GM12878 (cell line): Measurements from ENCODE around the gene SYN1. TPM values are rescaled to one million over a fixed set of nuclear protein-coding genes. Genes with fewer than 3 reads are reported as not detected.

Experiments used
- EP300 ChIP-seq, 2 experiments: fragments of 150-350 bp in 1 of 2; IDR thresholded peaks; 2 replicates each; pipeline ENCODE4 v1.6.1; 2011 to 2012; ENCODE audit warnings: low read depth in 2 of 2, low read length in 2 of 2, borderline replicate concordance in 1 of 2, improper control_type of control experiment in 1 of 2, inconsistent platforms in 1 of 2; ENCODE audit not compliant: control insufficient read depth in 1 of 2
- ESRRA ChIP-seq: IDR thresholded peaks from 2 replicates; pipeline ENCODE4 v1.6.1; 2012; ENCODE audit warnings: mild to moderate bottlenecking, low read length, improper control_type of control experiment
- HSF1 ChIP-seq: fragments of 150-350 bp; IDR thresholded peaks from 2 replicates; pipeline ENCODE4 v1.6.1; 2014; ENCODE audit warnings: mild to moderate bottlenecking, low read depth, low read length
- IKZF2 ChIP-seq, 2 experiments: fragments of 450-650 bp; IDR thresholded peaks; 2 replicates each; pipeline ENCODE4 v1.6.1; 2017; ENCODE audit warnings: mild to moderate bottlenecking in 2 of 2, moderate library complexity in 2 of 2
- LARP7 ChIP-seq: fragments of 450-650 bp; IDR thresholded peaks from 2 replicates; pipeline ENCODE4 v1.6.1; 2017; ENCODE audit warnings: mild to moderate bottlenecking
- MTA3 ChIP-seq: IDR thresholded peaks from 2 replicates; pipeline ENCODE4 v1.6.1; 2012; ENCODE audit warnings: low read length, inconsistent platforms, borderline replicate concordance
- MXI1 ChIP-seq: fragments of 150-350 bp; IDR thresholded peaks from 2 replicates; pipeline ENCODE4 v1.6.1; 2011; ENCODE audit warnings: low read depth, mild to moderate bottlenecking, inconsistent platforms, low read length, improper control_type of control experiment
- NFXL1 ChIP-seq: fragments of 450-650 bp; IDR thresholded peaks from 2 replicates; pipeline ENCODE4 v1.6.1; 2017; ENCODE audit warnings: antibody characterized with exemption, mild to moderate bottlenecking, borderline replicate concordance
- NKRF ChIP-seq: fragments of 450-650 bp; conservative IDR thresholded peaks from 2 replicates; pipeline ENCODE4 v1.6.1; 2017; ENCODE audit warnings: mild to moderate bottlenecking, moderate library complexity
- PML ChIP-seq: IDR thresholded peaks from 2 replicates; pipeline ENCODE4 v1.6.1; 2012; ENCODE audit warnings: low read length, inconsistent platforms
- SREBF2 ChIP-seq: IDR thresholded peaks from 2 replicates; pipeline ENCODE4 v1.6.1; 2012; ENCODE audit warnings: mild to moderate bottlenecking, low read length
- SUZ12 ChIP-seq: fragments of 200-600 bp; sonication (generic); IDR thresholded peaks from one replicate; pipeline ENCODE4 v1.6.1; 2018; ENCODE audit warnings: antibody characterized with exemption, mild to moderate bottlenecking; ENCODE audit not compliant: unreplicated experiment
- TCF7 ChIP-seq: IDR thresholded peaks from 2 replicates; pipeline ENCODE4 v1.6.1; 2014; ENCODE audit warnings: antibody characterized with exemption, borderline replicate concordance
- ZBED1 ChIP-seq: IDR thresholded peaks from 2 replicates; pipeline ENCODE4 v1.6.1; 2016; ENCODE audit warnings: borderline replicate concordance
- ZNF217 ChIP-seq: fragments of 450-650 bp; IDR thresholded peaks from 2 replicates; pipeline ENCODE4 v1.6.1; 2017; ENCODE audit warnings: antibody characterized with exemption, mild to moderate bottlenecking
- ZSCAN29 ChIP-seq: fragments of 450-650 bp; IDR thresholded peaks from 2 replicates; pipeline ENCODE4 v1.6.1; 2017; ENCODE audit warnings: mild to moderate bottlenecking, moderate library complexity
- polyA plus RNA-seq, 11 experiments: library from polyadenylated mRNA; depleted of rRNA in 4 of 11; unstranded in 6 of 11; stranded (reverse) in 5 of 11; fragments of >200 nt; fragmentation: Nextera tagmentation in 4 of 11; fragmentation: Illumina TruSeq in 1 of 11; extraction: Ambion mirVana in 4 of 11; extraction: Trizol in 1 of 11; gene quantifications; 1 replicate in 1 of 11; 2 replicates in 10 of 11; pipeline versions ENCODE4 v1.2.1 to v1.2.3, GENCODE V29; 2011 to 2016; ENCODE audit warnings: inconsistent platforms in 2 of 11, missing spikeins in 2 of 11, low read depth in 1 of 11
- total RNA-seq, 4 experiments: library from RNA; depleted of rRNA in 3 of 4; stranded (reverse); fragments of >200 nt in 3 of 4; fragmentation: Illumina TruSeq in 1 of 4; extraction: Trizol in 1 of 4; gene quantifications; 2 replicates each; pipeline versions ENCODE4 v1.2.1 to v1.2.3, GENCODE V29; 2013 to 2021
- TF ChIP-seq, protein P1 (sequence below): IDR thresholded peaks from 2 replicates; pipeline ENCODE4 v1.6.1; 2011; ENCODE audit warnings: low read depth, low read length, improper control_type of control experiment, borderline replicate concordance
- TF ChIP-seq, protein P2 (sequence below): IDR thresholded peaks from 2 replicates; pipeline ENCODE4 v1.6.1; 2011; ENCODE audit warnings: borderline replicate concordance, low read depth, mild to moderate bottlenecking, moderate library complexity, mixed read lengths, low read length; ENCODE audit not compliant: insufficient read depth; ENCODE audit errors: extremely low read length
- TF ChIP-seq, protein P3 (sequence below): fragments of 450-650 bp; IDR thresholded peaks from 2 replicates; pipeline ENCODE4 v1.6.1; 2018; ENCODE audit warnings: borderline replicate concordance, mild to moderate bottlenecking; ENCODE audit not compliant: partially characterized antibody

Gene SYN1
- total and polyA plus RNA-seq, 10 of the 15 experiments (the other 5 are each of a cell fraction or from before 2014, with no cell fraction given): 0.09 to 0.57 (median 0.16) TPM; not detected in 3

DNA sequence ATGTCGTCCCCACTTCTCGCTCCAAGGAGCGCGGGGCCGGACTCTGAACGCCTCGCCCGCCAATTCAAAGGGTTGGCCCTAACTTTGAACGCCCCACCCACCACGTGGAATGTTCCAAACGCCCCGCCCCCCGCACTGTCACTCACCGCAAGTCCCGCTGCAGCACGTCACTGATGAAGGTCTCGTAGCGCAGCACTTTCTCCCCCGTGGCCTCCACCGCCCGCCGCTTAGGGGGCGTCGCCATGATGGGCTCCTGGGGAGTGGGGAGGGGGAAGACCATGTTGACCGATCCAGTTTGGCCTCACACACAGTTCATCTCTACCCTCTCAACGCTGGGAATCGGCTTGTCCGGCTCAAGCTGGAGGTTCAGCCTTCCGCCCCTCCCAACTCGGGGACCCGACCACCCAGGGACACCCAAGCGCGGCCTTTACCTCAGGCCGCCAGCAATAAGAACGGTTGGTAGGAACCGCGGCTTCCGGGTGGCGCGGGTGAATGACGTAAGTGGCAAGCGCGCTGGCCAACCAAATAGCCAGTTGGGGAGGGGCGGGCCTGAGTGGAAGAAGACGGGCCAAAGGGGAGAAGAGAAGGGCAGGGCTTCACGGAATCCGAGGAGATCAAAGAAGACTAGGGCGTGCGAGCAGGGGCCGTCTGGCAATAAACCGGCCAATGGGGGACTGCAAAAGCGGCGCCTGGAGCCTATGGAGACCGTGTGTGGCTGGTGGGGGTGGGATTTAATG lies 39.2 kb upstream of the SYN1 start, which contains the start of gene UXT (continued):
- no peak for TF ChIP-seq SUZ12
- peak; percentile 47; the same call in 1 of the 2 replicates for TF ChIP-seq MXI1
- TF ChIP-seq PML: peak; percentile 81; the same call in 1 of the 2 replicates
- TF ChIP-seq, protein P1, sequence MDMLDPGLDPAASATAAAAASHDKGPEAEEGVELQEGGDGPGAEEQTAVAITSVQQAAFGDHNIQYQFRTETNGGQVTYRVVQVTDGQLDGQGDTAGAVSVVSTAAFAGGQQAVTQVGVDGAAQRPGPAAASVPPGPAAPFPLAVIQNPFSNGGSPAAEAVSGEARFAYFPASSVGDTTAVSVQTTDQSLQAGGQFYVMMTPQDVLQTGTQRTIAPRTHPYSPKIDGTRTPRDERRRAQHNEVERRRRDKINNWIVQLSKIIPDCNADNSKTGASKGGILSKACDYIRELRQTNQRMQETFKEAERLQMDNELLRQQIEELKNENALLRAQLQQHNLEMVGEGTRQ: no peak
- TF ChIP-seq, protein P2, sequence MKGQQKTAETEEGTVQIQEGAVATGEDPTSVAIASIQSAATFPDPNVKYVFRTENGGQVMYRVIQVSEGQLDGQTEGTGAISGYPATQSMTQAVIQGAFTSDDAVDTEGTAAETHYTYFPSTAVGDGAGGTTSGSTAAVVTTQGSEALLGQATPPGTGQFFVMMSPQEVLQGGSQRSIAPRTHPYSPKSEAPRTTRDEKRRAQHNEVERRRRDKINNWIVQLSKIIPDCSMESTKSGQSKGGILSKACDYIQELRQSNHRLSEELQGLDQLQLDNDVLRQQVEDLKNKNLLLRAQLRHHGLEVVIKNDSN: no peak
- no peak for TF ChIP-seq SREBF2
- no peak for TF ChIP-seq LARP7
- TF ChIP-seq ZSCAN29: no peak
- TF ChIP-seq ESRRA: no peak
- peak; percentile 80 for TF ChIP-seq TCF7
- no peak for TF ChIP-seq MTA3
- TF ChIP-seq IKZF2 (IDR thresholded peaks at IDR 0.05): no peak
- TF ChIP-seq HSF1: no peak
- TF ChIP-seq NFXL1: no peak
- TF ChIP-seq ZNF217: no peak
- peak; percentile 69 for TF ChIP-seq NKRF
- TF ChIP-seq ZBED1: no peak
- TF ChIP-seq, protein P3, sequence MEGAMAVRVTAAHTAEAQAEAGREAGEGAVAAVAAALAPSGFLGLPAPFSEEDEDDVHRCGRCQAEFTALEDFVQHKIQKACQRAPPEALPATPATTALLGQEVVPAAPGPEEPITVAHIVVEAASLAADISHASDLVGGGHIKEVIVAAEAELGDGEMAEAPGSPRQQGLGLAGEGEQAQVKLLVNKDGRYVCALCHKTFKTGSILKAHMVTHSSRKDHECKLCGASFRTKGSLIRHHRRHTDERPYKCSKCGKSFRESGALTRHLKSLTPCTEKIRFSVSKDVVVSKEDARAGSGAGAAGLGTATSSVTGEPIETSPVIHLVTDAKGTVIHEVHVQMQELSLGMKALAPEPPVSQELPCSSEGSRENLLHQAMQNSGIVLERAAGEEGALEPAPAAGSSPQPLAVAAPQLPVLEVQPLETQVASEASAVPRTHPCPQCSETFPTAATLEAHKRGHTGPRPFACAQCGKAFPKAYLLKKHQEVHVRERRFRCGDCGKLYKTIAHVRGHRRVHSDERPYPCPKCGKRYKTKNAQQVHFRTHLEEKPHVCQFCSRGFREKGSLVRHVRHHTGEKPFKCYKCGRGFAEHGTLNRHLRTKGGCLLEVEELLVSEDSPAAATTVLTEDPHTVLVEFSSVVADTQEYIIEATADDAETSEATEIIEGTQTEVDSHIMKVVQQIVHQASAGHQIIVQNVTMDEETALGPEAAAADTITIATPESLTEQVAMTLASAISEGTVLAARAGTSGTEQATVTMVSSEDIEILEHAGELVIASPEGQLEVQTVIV: peak; percentile 65
- TF ChIP-seq EP300 (IDR thresholded peaks at IDR 0.05; ENCODE audit: borderline replicate concordance in 1 of 2, control insufficient read depth in 1 of 2, low read depth in 2 of 2, low read length in 2 of 2): 0 out of 4 replicates have a peak, but pooled peaks of 1 of the 2 experiments have one; percentile 9
